Renal cortical epithelial cell (primary cell): Measurements from ENCODE around the gene SPEN. TPM values are rescaled to one million over a fixed set of nuclear protein-coding genes. Genes with fewer than 3 reads are reported as not detected.

Experiments
- DNase-seq: peaks from one replicate; pipeline ENCODE4 v3.0.0-alpha.2; 2011; ENCODE audit warnings: low read depth
- total RNA-seq: library from RNA; depleted of rRNA; stranded (reverse); fragments of >200 nt; gene quantifications from 2 replicates; pipeline ENCODE4 v1.2.3, GENCODE V29; 2014

Gene SPEN
- total RNA-seq, 1 donor from 2014 or later, result 45.6 TPM

- no peak for DNase-seq
Measured at GRCh38 chr1:15946571-15947381, 99.3 kb downstream of the SPEN start.

- no peak for DNase-seq
Measured at GRCh38 chr1:15947382-15948090, 100.0 kb downstream of the SPEN start.

- DNase-seq, result no peak
Measured at GRCh38 chr1:15948091-15948591, 100.6 kb downstream of the SPEN start.

- peak; percentile 96 for DNase-seq
Measured at GRCh38 chr1:15948595-15949452, 101.3 kb downstream of the SPEN start.

GRCh38 chr1:15949453-15950245 lies 102.1 kb downstream of the SPEN start:
- peak; percentile 95 for DNase-seq

GRCh38 chr1:15950302-15950701 lies 102.8 kb downstream of the SPEN start:
- no peak for DNase-seq

GRCh38 chr1:15950763-15951295 lies 103.3 kb downstream of the SPEN start:
- no peak for DNase-seq

- DNase-seq, result no peak
Measured at GRCh38 chr1:15951341-15952153, 104.0 kb downstream of the SPEN start.

- DNase-seq, result peak; percentile 86
Measured at GRCh38 chr1:15952317-15953258, 105.1 kb downstream of the SPEN start.

- DNase-seq, result no peak
Measured at GRCh38 chr1:15953294-15953771, 105.8 kb downstream of the SPEN start.

GRCh38 chr1:15953791-15954241 lies 106.3 kb downstream of the SPEN start:
- no peak for DNase-seq

GRCh38 chr1:15954316-15954715 lies 106.8 kb downstream of the SPEN start:
- no peak for DNase-seq

- DNase-seq, result no peak
Measured at GRCh38 chr1:15955552-15955951, 108.0 kb downstream of the SPEN start.

- no peak for DNase-seq
Measured at GRCh38 chr1:15956150-15956549, 108.6 kb downstream of the SPEN start.

- DNase-seq, result no peak
Measured at GRCh38 chr1:15957221-15958095, 110.0 kb downstream of the SPEN start.

- DNase-seq, result no peak
Measured at GRCh38 chr1:15958111-15958510, 110.6 kb downstream of the SPEN start.

GRCh38 chr1:15958793-15959192 lies 111.3 kb downstream of the SPEN start:
- no peak for DNase-seq

- DNase-seq, result no peak
Measured at GRCh38 chr1:15959424-15959823, 111.9 kb downstream of the SPEN start.
